ENCODE data around the gene CLVS2.

Gene CLVS2

DNA sequence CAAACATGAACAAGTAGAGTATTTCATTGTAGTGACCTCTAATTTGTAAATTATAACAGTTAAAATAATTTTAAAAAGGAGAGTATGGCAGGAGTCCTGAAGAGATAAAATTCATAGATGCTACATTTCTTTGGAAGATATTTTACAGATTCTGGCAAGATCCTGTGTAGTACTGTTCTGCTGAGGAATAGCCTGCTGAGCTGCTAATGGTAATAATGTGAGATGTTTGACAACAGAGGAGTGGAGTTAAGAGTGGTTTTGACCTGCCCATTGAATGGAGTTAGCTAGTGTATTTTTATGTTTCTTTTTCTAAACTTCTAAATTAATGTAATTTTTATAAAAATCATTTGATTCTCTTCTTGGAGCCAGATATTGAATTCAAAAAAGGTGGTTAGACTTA, 11.8 kb downstream of the CLVS2 start:
- Mint-ChIP-seq H3K9me3 (no peaks in the 10 kb centered on the region), H3K4me1 (no peaks in the 10 kb centered on the region), H3K4me3 (no peak overlapping the region), H3K36me3 (no peaks in the 10 kb centered on the region), H3K27ac (no peak overlapping the region), H3K27me3 (no peaks in the 10 kb centered on the region)
- no peak for ATAC-seq

DNA sequence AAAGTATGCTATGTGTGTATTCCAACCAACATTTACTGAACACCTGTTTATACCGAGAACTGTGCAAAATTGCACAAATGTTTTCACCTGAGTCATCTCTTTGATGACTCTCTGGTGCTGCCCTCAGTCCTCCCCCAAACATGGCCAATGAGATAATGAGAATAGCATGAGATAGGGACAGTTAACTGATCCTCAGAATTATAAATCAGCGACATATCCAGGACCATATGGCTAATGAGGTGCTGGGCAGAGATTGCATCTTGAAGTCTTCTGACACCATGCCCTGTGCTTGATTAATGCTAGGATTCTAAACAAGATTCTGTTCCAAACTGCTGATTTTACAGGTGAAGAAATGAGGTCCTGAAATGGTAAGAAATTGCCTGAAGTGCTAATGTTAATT, 13.0 kb downstream of the CLVS2 start:
- no peaks in the 10 kb centered on the region for H3K4me1 Mint-ChIP-seq
- no peaks in the 10 kb centered on the region for H3K27me3 Mint-ChIP-seq
- H3K27ac Mint-ChIP-seq: no peak overlapping the region
- no peaks in the 10 kb centered on the region for H3K36me3 Mint-ChIP-seq
- H3K4me3 Mint-ChIP-seq: no peak overlapping the region
- no peak for ATAC-seq
- H3K9me3 Mint-ChIP-seq: no peaks in the 10 kb centered on the region

DNA sequence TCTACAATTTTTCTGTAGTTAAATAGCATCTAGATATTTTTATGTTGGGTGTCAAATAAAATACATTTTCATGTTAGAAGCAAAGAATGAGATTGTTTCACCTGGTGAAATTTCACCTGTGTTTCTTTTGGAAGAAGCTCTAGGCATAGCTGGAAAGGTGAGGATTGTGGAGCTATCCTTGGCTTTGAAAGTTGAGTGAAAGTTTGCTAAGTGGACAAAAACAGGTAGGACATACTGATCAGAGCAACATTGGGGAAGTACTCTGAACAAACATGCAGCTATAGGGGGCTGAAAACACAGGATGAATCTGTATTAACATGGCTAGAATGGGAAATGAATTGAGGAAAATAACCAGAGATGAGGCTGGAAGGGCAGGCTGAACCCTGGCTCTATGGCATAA, 18.8 kb downstream of the CLVS2 start:
- no peaks in the 10 kb centered on the region for H3K9me3 Mint-ChIP-seq
- no peak for ATAC-seq
- no peak overlapping the region for H3K4me3 Mint-ChIP-seq
- H3K27ac Mint-ChIP-seq: no peak overlapping the region
- H3K36me3 Mint-ChIP-seq: no peaks in the 10 kb centered on the region
- no peaks in the 10 kb centered on the region for H3K27me3 Mint-ChIP-seq
- no peaks in the 10 kb centered on the region for H3K4me1 Mint-ChIP-seq

DNA sequence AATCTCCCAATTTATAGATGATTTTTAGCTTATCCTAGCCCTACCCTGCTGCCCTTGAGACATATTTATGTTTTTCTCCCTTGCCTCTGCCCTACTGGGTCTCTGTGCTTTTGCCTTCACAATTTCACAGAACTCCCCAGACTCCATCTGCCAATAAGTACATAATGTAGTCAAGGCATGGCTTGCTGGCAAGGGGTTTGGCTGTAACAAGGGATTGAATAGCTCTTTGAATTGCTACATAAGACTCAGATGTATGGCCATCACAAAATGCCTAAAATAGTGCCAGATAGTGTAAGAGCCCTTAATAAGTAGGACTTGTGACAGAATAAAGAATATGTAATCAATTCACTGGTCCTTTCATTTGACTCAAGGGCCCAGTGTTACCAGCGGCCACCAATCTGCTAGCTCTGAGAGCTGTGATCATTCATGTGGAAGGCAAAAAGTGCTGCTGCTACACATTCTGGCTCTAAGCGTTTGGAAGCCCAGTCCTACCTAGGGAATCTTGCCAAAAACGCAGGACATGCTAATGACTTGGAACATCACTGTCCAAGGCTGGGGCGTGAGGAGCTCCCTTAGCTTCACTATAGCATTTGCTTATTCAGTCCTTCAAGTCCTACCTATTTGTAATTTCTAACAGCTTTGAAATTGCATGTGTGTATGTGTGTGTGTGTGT, 20.5 kb downstream of the CLVS2 start:
- Mint-ChIP-seq H3K36me3 (no peaks in the 10 kb centered on the region), H3K27ac (no peak overlapping the region), H3K27me3 (no peaks in the 10 kb centered on the region), H3K4me1 (no peaks in the 10 kb centered on the region), H3K9me3 (no peaks in the 10 kb centered on the region), H3K4me3 (no peak overlapping the region)
- ATAC-seq: no peak

DNA sequence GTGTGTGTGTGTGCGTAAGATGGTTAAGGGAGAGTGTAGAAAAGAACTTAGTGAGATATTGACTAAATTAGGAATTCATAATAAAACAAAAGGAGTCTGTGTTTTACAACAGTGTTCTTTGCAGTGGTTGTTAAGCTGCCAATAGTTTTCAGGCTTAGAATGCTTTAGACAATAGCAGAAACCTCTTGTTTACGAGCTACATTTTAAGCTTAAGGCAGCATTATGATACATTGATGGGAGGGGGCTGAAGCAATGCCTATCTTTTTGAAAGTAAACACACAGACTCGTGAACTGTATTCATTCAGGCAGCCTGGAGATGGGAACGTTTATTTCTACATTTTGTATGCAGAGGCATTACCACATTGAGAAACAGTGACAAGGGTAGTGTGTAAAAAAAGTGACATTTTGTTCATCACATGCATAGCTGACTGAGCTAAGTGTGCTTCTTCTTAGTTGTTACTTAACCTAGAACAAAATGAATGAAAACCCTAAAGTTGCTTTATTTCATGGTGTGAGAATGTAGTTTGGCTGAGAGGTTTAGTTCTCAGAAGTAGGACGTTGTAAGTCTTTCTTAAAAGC, 21.2 kb downstream of the CLVS2 start:
- Mint-ChIP-seq H3K27me3 (no peaks in the 10 kb centered on the region), H3K36me3 (no peaks in the 10 kb centered on the region), H3K4me1 (no peaks in the 10 kb centered on the region), H3K27ac (no peak overlapping the region), H3K4me3 (no peak overlapping the region), H3K9me3 (no peaks in the 10 kb centered on the region)
- no peak for ATAC-seq

DNA sequence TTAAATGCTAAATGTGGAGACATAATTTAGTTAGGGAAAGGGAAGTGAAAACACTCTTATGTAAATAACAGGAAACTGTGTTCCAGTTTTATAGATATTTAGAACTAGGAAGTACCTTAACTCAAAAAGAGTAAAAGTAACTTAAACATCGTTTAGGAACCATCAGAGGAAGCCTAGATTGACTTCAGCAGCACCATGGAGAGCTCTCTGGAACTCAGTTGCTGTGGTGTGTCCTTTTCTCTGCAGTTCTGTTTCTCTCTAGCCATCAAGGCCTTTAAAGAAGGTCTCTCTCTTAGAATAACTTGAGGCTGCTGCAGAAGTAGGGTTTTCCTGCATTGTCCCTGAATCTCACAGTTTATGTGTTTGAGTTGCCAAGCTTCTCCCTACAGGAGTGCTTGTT, 26.9 kb downstream of the CLVS2 start:
- H3K27ac Mint-ChIP-seq: no peak overlapping the region
- no peaks in the 10 kb centered on the region for H3K27me3 Mint-ChIP-seq
- H3K36me3 Mint-ChIP-seq: no peaks in the 10 kb centered on the region
- no peaks in the 10 kb centered on the region for H3K4me1 Mint-ChIP-seq
- peaks cover 3% of the 10 kb centered on the region for H3K9me3 Mint-ChIP-seq
- H3K4me3 Mint-ChIP-seq: no peak overlapping the region
- ATAC-seq: no peak

DNA sequence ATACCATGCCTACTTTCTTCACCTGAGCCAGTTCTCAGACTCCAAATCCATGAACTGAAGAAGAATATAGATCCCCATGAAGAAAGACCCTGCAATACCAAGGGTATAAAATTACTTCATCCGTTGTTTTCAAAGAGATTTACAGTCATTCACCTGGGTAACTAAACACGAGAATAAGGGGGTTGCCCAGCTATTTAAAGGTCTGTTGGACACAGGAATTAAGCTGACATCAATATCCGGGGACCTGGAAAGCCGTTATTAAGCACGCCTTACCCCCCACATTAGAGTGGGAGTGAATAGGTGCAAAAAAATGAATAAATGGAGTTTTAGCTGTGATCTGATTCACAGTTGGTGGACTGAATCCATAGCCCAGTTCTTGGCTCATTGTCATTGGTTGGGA, 28.9 kb downstream of the CLVS2 start:
- peaks cover 6% of the 10 kb centered on the region for H3K9me3 Mint-ChIP-seq
- ATAC-seq: no peak
- H3K36me3 Mint-ChIP-seq: no peaks in the 10 kb centered on the region
- H3K27ac Mint-ChIP-seq: no peak overlapping the region
- H3K4me3 Mint-ChIP-seq: no peak overlapping the region
- H3K27me3 Mint-ChIP-seq: no peaks in the 10 kb centered on the region
- no peaks in the 10 kb centered on the region for H3K4me1 Mint-ChIP-seq

DNA sequence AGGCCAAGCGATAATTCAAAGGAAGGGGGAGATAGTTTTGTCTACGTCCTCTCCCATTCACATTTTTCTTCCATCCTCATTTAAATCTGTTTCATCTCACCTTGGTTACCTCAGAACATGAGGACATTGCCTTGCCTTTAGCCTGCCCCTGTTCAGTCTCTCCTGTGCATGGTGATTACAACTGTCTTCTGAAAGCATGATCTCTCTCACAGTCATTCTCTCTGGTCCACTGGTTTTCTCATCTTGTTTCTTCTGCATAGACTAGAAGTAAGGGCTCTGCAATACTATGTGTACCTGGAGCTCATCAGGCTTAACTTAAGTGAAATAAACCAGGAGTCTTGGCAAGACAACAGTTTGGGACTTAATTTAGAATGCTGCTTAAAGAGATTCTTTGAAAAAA, 31.4 kb downstream of the CLVS2 start:
- Mint-ChIP-seq H3K4me1 (no peaks in the 10 kb centered on the region), H3K27me3 (no peaks in the 10 kb centered on the region), H3K36me3 (no peaks in the 10 kb centered on the region), H3K9me3 (peaks cover 6% of the 10 kb centered on the region), H3K27ac (no peak overlapping the region), H3K4me3 (no peak overlapping the region)
- no peak for ATAC-seq

DNA sequence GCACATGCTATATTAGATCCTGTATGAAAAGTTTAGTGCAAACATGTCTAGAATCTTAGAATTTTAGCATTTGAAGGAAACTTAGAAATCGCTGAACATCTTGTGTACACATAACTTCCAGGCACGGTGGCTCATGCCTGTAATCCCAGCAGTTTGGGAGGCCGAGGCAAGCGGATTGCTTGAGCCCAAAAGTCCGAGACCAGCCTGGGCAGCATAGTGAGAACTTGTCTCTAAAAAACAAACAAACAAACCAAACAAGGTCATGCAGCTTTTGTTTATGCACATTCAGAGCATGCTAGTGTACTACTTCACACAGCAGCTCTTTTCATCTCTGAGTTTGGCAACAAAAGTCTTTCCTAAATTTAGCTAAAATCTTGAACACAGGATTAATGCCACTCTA, 32.2 kb downstream of the CLVS2 start:
- H3K27ac Mint-ChIP-seq: no peak overlapping the region
- no peak for ATAC-seq
- H3K4me3 Mint-ChIP-seq: no peak overlapping the region
- H3K27me3 Mint-ChIP-seq: no peaks in the 10 kb centered on the region
- no peaks in the 10 kb centered on the region for H3K4me1 Mint-ChIP-seq
- H3K9me3 Mint-ChIP-seq: peaks cover 6% of the 10 kb centered on the region
- no peaks in the 10 kb centered on the region for H3K36me3 Mint-ChIP-seq

DNA sequence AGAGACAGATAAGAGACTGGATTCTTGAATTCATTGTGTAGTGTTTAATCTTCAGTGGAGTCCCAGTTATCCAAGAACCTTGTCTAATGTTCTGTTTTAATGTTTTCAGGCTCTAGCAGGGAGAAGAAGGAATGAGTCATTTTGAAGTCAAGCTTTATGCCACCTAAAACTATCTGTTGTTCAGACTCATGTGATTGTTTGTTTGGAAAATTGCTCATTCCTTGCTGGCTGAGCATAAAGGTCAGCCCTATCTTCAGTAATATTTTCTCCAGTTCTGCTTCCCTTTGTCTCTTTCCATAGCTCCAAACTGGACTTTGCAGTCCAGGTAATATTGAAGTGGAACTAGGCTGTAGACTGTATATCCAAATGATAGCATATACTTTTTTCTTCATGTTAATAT, 34.2 kb downstream of the CLVS2 start:
- no peaks in the 10 kb centered on the region for H3K27me3 Mint-ChIP-seq
- H3K4me1 Mint-ChIP-seq: no peaks in the 10 kb centered on the region
- ATAC-seq: no peak
- peaks cover 6% of the 10 kb centered on the region for H3K9me3 Mint-ChIP-seq
- no peak overlapping the region for H3K4me3 Mint-ChIP-seq
- H3K27ac Mint-ChIP-seq: no peak overlapping the region
- no peaks in the 10 kb centered on the region for H3K36me3 Mint-ChIP-seq

DNA sequence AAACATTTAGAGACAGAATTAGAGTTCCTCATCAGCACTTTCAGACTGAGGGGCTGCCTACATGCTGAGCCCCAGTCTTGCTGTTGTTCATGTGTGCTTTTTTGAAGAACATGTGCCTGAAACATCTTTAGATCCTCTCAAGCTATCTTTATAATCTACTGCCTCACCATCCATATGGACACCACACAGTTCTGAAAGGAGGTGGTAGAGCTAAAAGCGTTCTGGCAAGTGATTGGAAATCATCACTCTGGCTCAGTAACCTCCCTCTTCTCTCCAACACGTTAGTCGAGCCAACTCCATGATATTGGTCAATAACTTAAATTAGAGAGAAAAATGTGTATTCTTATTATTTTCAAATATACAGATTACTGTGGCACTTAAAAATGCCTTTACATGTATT, 40.6 kb downstream of the CLVS2 start:
- no peaks in the 10 kb centered on the region for H3K36me3 Mint-ChIP-seq
- H3K27me3 Mint-ChIP-seq: no peaks in the 10 kb centered on the region
- no peak overlapping the region for H3K27ac Mint-ChIP-seq
- no peak overlapping the region for H3K4me3 Mint-ChIP-seq
- ATAC-seq: no peak
- no peaks in the 10 kb centered on the region for H3K4me1 Mint-ChIP-seq
- H3K9me3 Mint-ChIP-seq: no peaks in the 10 kb centered on the region

DNA sequence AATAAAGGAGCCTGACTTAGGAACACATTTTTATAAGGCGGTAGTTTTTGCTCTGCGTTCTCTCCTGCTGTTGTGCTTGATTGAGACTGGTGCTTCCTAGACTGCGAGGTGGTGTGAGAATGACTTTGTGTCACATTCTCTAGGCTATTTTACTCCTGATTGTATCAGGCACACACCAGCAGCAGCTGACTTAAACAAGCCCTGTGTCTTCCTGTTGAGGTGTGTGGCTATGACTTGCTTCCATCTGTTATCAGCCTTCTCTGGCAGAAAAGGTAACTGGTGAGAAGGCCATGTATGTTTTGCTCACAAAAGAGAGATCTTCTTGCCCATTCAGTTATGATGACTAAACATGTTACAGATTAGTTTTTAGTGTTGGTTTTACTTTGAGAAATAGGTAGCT, 43.4 kb downstream of the CLVS2 start:
- H3K27ac Mint-ChIP-seq: no peak overlapping the region
- no peaks in the 10 kb centered on the region for H3K27me3 Mint-ChIP-seq
- H3K36me3 Mint-ChIP-seq: no peaks in the 10 kb centered on the region
- no peaks in the 10 kb centered on the region for H3K9me3 Mint-ChIP-seq
- no peak overlapping the region for H3K4me3 Mint-ChIP-seq
- H3K4me1 Mint-ChIP-seq: no peaks in the 10 kb centered on the region
- no peak for ATAC-seq

DNA sequence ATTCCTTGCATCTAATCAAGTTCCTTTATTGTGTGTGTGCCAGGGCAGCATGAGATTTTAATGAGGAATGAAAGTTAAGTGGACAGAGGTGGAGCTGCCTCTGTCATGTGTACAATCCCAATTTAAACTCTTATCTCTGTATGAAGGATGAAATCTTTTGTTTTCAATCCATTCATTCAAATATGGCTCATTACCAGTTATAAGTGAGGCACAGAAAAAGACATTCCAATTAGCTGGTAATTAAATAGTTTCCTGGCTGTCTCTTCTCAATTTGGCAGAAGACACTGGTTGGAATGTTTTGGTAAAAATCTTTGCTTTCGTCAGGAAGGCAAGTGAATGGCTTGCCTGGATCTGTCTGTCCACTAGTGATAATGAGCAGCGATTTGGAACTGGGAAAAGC, 46.4 kb downstream of the CLVS2 start:
- Mint-ChIP-seq H3K4me1 (no peaks in the 10 kb centered on the region), H3K4me3 (no peak overlapping the region), H3K36me3 (no peaks in the 10 kb centered on the region), H3K27me3 (no peaks in the 10 kb centered on the region), H3K27ac (no peak overlapping the region), H3K9me3 (peaks cover 7% of the 10 kb centered on the region)
- no peak for ATAC-seq

DNA sequence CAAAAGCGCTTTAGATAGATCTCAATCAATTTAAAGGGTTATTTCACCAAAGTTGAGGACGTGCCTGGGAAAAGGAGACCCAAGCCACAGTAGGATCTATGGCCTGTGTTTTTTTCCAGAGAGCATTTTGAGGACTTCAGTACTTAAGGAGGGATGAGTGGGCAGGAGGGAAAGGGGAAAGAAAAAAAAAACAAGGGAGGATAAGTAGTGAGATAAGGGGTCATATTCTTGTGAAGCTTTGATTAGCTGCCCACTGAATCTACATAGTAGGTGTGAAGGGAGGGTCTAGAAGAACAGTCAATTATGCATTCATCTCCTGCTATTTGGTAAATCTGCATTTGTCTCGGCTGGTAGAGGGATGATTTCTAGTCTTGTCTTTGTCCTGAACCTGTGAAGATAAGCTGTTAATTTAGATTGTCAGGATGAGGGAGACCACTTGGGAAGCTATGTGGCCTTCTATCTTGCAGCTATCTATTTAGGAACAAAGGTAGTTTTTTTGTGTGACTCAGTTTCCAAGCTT, 48.4 kb downstream of the CLVS2 start:
- H3K4me3 Mint-ChIP-seq: no peak overlapping the region

DNA sequence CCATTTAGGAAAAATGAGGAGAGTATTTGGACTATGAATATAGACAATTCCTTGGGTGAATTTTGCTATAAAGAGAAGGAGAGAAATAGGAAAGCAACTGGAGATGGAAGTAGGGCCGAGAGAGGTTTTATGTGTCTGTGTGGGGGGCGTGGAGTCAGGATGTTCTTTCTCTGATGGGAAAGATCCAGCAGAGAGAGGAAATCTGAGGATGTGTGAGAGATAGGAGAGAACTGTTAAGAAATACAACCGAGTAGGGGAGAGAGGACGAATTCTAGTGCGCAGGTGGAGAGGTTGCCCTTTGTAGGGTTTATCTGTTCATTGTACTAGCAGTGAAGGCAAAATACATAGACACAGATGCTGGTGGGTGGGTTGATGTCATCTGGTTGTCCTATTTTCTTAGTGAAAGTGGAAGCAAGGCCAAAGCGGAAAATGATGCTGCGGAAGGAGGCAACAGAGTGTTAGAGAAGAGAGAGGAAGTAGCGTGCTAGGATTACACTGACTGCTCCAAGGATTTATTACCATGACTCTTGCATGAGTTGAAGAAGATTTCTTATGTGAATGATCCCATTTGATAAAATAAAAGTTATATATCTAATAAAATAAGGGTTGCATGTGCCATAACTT, 57.7 kb downstream of the CLVS2 start:
- Mint-ChIP-seq H3K4me1 (no peaks in the 10 kb centered on the region), H3K27me3 (no peaks in the 10 kb centered on the region), H3K36me3 (no peaks in the 10 kb centered on the region), H3K27ac (no peak overlapping the region), H3K4me3 (no peak overlapping the region), H3K9me3 (no peaks in the 10 kb centered on the region)
- ATAC-seq: no peak

More for the DNA sequence above, 48.4 kb downstream of the CLVS2 start:
- Mint-ChIP-seq H3K9me3 (peaks cover 7% of the 10 kb centered on the region), H3K27ac (no peak overlapping the region), H3K36me3 (no peaks in the 10 kb centered on the region), H3K4me1 (no peaks in the 10 kb centered on the region), H3K27me3 (no peaks in the 10 kb centered on the region)
- ATAC-seq: no peak

DNA sequence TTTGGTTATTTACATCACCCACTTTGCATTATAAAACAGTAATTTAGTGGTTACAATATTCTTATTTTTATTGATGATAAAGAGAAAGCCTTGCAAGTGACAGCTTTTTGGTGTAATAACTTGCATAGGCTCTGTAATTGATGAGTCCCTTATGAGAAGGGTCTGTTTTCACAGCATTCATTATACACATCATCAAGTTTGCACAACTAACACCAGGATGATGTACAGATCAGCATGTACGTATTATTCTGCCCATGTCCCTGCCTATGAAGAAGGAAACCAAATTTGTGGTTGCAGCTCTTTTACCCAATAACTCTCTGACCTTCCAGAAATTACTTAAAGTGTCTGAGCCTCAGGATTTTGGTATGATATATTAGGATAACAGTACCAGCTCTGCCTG, 59.2 kb downstream of the CLVS2 start:
- no peak for ATAC-seq
- no peak overlapping the region for H3K4me3 Mint-ChIP-seq
- H3K27ac Mint-ChIP-seq: no peak overlapping the region
- H3K4me1 Mint-ChIP-seq: no peaks in the 10 kb centered on the region
- H3K27me3 Mint-ChIP-seq: no peaks in the 10 kb centered on the region
- H3K36me3 Mint-ChIP-seq: no peaks in the 10 kb centered on the region
- no peaks in the 10 kb centered on the region for H3K9me3 Mint-ChIP-seq
